ENCODE results near the gene CCZ1B.
"Not testable (repeated sequence)": the region's sequence is repeated elsewhere in the genome, so short reads cannot be mapped to it uniquely, and the experiment has no call there.

Gene CCZ1B

DNA sequence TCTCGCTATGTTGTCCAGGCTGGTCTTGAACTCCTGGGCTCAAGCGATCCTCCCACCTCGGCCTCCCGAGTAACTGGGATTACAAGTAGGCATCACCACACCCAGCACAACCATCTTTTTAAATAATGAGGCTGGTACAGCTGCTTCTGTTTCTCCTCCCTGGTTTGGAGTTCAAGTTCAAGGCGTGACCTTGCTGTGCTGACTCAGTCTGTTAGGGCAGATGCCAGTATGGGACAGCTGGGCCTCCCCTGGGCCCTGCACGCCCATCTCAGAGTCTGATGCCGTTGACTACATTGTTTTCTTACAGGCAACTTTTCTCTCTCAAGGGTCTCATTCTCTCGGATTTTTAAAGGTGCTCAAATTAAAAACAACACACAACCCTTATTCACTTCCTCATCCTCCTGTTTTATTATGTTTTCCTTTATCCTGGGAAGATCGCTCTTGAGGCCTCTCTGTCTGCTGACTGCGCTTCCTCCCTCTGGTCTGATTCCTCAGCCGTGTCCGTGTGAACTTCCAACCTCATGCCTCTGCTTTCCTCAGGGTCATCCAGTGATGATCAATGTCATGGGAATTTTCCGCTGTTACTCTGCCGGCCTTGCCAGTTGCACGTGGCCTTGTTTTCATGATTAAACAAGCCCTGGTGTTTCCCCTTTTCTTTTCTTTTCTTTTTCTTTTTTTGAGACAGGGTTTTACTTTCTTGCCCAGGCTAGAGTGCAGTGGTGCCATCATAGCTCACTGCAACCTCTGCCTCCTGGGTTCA lies 33.8 kb downstream of the CCZ1B start:
- DNase-seq (ENCODE audit: extremely low read depth, low read depth), result peak; percentile 0

DNA sequence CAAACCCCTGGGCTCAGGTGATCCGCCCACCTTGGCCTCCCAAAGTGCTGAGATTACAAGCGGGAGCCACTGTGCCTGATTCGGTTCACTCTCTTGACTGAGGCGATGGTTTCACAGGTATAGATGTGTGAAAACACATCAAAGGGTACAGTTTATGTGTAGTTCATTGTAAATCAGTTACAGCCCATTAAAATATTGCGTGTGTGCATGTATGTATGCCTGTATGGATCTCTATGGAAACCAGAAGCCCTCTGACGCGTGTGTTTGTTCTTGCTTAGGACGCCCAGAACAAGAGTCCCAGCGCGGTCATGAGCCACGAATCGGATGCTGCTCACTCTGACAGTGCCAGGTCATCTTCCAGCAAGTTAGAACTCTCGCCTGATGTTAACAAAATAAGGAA lies 36.7 kb downstream of the CCZ1B start:
- DNase-seq (ENCODE audit: extremely low read depth, low read depth), result not testable (repeated sequence)

DNA sequence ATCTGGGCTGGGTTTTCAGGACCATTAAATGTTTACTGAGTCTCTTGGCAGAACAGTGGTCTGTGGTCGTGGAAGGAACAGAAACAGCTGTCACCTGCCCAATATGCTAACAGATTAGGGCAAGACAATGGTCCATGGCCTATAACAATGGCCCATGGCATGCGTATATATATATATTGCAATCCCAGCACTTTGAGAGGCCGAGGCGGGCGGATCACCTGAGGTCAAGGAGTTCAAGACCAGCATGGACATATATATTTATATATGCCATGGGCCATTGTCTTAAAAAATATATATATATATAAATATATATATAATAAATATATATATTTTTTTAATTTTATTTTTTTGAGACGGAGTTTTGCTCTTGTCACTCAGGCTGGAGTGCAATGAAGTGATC lies 44.5 kb downstream of the CCZ1B start:
- DNase-seq (ENCODE audit: extremely low read depth, low read depth), result not testable (repeated sequence)

DNA sequence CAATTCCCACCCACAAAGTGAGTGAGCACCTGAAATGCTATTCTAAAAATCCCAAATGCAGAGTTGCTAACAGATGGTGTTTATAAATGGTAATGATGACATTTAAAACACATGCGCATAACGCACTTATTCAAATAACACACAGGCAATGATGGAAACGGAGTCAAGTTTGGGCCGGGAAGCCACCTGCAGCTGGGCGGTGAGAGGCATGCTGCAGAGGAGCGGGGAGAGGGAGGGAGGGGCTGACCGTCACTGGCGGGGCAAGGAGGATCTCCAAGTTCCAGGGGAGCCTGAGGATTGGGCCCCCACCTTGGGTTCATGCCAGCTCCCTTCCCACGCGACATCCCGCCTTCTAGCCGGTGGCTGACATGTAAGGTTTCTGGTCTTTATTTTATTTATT lies 64.9 kb downstream of the CCZ1B start:
- not testable (repeated sequence) for DNase-seq (ENCODE audit: extremely low read depth, low read depth)

DNA sequence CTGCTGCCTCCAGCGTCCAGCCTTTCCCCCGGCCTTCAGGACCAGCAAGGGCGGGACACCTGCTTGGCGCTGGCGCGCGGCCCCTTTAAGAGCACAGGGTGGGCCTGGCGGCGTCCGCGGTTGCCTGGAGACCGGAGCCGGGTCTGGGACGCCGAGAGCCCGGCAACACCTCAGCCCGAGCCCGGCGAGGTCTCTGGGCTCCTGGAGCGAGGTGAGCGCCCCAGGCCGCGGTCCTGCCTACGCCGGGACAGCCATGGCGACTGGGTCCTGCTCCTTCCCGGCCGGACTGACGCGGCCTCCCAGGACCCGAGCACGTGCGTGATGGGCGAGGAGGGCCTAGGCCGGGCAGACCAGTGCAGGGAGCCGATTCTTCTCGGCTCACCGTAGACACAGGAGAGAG lies 72.1 kb downstream of the CCZ1B start, which contains the start of gene RSPH10B2:
RSPH10B2 (plus strand) TSS at position 140 of the 400 bp plus-strand sequence. CDS start 3,575 bp downstream, outside the sequence.
- not testable (repeated sequence) for DNase-seq (ENCODE audit: extremely low read depth, low read depth)

DNA sequence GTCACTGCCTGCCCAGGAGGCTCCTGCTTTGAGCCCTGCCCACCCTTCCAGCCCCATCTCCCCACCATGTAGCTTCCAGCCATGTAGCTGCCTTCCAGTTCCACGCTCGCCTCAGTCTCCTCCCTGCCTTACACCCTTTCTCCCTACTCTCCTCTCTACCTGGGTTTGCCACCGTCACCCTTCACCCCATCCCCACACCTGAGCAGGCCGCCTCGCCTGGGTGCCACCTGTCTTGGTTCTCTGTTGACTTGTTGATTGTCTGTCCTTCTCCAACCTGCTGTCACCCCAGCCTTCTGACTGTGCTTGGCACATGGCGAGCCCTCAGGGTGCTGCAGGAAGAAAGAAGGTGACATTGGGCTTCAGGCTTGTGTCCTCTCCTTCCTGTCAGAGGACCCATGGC lies 75.9 kb downstream of the CCZ1B start:
- DNase-seq (ENCODE audit: extremely low read depth, low read depth), result not testable (repeated sequence)

DNA sequence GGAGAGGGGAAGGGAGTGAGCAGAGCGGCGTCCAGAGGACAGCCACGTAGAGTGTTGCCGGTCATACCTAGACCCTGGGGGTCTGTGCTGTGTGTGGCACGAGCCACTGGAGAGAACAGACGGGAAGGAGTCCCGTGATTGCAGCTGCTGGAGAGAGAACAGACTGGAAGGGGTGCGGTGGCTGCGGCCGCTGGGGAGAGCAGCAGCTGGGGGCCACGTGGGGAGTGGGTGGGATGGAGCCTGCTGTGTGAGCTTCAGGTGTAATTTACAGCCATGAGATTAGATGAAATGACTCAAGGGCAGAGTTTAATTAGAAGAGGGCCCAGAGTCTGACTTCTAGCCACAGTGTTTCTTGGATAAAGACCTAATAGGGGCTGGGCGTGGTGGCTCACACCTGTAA lies 76.7 kb downstream of the CCZ1B start:
- DNase-seq (ENCODE audit: extremely low read depth, low read depth), result not testable (repeated sequence)

Data from AG09319 (cell line).